ENCODE results near the gene PMFBP1. TPM values are rescaled to one million over a fixed set of nuclear protein-coding genes. Genes with fewer than 3 reads are reported as not detected.

The PMFBP1 gene
- total and polyA plus RNA-seq, 10 of the 15 experiments (the other 5 are each of a cell fraction or from before 2014, with no cell fraction given) = 0.40 to 2.3 (median 1.1) TPM

DNA sequence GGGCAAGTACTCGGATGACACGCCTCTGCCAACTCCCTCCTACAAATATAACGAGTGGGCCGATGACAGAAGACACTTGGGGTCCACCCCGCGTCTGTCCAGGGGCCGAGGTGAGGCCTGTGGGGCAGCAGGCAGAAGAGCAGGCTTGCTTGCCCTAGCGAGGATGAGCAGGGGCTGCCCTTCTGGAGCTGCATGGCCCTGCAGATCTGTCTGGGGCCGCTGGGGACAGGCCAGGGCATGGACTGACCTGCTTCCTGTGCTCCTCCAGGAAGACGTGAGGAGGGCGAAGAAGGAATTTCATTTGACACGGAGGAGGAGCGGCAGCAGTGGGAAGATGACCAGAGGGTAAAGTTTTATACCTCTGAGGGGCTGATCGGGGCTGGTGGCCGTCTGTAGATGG, 73.0 kb downstream of the PMFBP1 start:
- WGBS (ENCODE audit: insufficient coverage, insufficient replicate concordance, low lambda C conversion rate, missing lambda C conversion rate) = 85% methylated on average over 15 of the region's 15 CpGs
- Histone ChIP-seq H3K9me3 (replicated peaks; ENCODE audit: control insufficient read depth, insufficient read depth, low read length) (no peaks in the 10 kb centered on the region), H3K79me2 (ENCODE audit: control insufficient read depth, insufficient read depth, low read length) (peaks cover 23% of the 10 kb centered on the region), H3K4me2 (ENCODE audit: control insufficient read depth, insufficient read depth) (no peak overlapping the region), H4K20me1 (ENCODE audit: control insufficient read depth, insufficient read depth) (no peaks in the 10 kb centered on the region), H3K27me3 (replicated peaks in 1 of 2; ENCODE audit: control insufficient read depth in 2 of 2, insufficient read depth in 2 of 2, low read length in 1 of 2) (no peaks in the 10 kb centered on the region), H3K36me3 (ENCODE audit: control insufficient read depth in 2 of 2, insufficient read depth in 2 of 2, low read length in 1 of 2) (peaks cover 32 to 38% of the 10 kb centered on the region in 2 experiments), H3K4me1 (ENCODE audit: control insufficient read depth, insufficient read depth, low read length) (peaks cover 3% of the 10 kb centered on the region), H3K27ac (ENCODE audit: control insufficient read depth, insufficient read depth) (no peak overlapping the region), H3K9ac (ENCODE audit: control insufficient read depth, insufficient read depth, low read length) (no peak overlapping the region), H3K4me3 (no peak overlapping the region), H2AFZ (ENCODE audit: control insufficient read depth, low read depth, low read length) (no peak overlapping the region)
- ChIA-PET RAD21 (ENCODE audit: unreplicated experiment) (no interaction called here), SMC1A (ENCODE audit: uncharacterized antibody, unreplicated experiment) (no interaction called here), CTCF (interaction anchor here (1.1 to 1.7 kb wide), 2 partner anchors 8 to 32 kb away, joined by 3 to 9 read pairs; no protein-coding TSS in a partner anchor), POLR2A (no interaction called here)
- ATAC-seq (no peak; the same call in 2 of the 3 replicates), FAIRE-seq (no peak), DNase-seq (ENCODE audit: low read depth, low spot score) (no peak)
- intact Hi-C loops (cut with micrococcal nuclease; ENCODE audit: unreplicated experiment) = loop anchor here (1.0 to 10.0 kb wide), 3 partner anchors 33 to 634 kb away; partner anchors contain the start of genes IST1 and ZNF23
- no peak for TF ChIP-seq SIX5 (IDR thresholded peaks at IDR 0.05; ENCODE audit: low read depth, low read length, severe bottlenecking)
- TF ChIP-seq POLR2AphosphoS5 (IDR thresholded peaks at IDR 0.05; ENCODE audit: low read length) = no peak
- TF ChIP-seq POLR2A (IDR thresholded peaks at IDR 0.05; ENCODE audit: low read depth, low read length) = no peak
- no peak for TF ChIP-seq RCOR1 (conservative IDR thresholded peaks at IDR 0.05; ENCODE audit: low read depth, low read length)
- no peak for TF ChIP-seq MTA2 (IDR thresholded peaks at IDR 0.05; ENCODE audit: low read depth)
- TF ChIP-seq ZNF592 (IDR thresholded peaks at IDR 0.05) = no peak
- no peak for TF ChIP-seq FOS (IDR thresholded peaks at IDR 0.05; ENCODE audit: borderline replicate concordance, extremely low read depth, insufficient read length)
- no peak for TF ChIP-seq CHD4 (IDR thresholded peaks at IDR 0.05)
- TF ChIP-seq ZNF24 (IDR thresholded peaks at IDR 0.05) = no peak
- no peak for TF ChIP-seq POLR2AphosphoS2 (IDR thresholded peaks at IDR 0.05; ENCODE audit: low read depth, low read length)
- TF ChIP-seq RBBP5 (conservative IDR thresholded peaks at IDR 0.05) = no peak
- TF ChIP-seq, protein P1, sequence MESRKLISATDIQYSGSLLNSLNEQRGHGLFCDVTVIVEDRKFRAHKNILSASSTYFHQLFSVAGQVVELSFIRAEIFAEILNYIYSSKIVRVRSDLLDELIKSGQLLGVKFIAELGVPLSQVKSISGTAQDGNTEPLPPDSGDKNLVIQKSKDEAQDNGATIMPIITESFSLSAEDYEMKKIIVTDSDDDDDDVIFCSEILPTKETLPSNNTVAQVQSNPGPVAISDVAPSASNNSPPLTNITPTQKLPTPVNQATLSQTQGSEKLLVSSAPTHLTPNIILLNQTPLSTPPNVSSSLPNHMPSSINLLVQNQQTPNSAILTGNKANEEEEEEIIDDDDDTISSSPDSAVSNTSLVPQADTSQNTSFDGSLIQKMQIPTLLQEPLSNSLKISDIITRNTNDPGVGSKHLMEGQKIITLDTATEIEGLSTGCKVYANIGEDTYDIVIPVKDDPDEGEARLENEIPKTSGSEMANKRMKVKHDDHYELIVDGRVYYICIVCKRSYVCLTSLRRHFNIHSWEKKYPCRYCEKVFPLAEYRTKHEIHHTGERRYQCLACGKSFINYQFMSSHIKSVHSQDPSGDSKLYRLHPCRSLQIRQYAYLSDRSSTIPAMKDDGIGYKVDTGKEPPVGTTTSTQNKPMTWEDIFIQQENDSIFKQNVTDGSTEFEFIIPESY (IDR thresholded peaks at IDR 0.05) = no peak
- TF ChIP-seq KDM1A (IDR thresholded peaks at IDR 0.05; ENCODE audit: borderline replicate concordance) = no peak
- TF ChIP-seq TAF1 (IDR thresholded peaks at IDR 0.05; ENCODE audit: borderline replicate concordance, low read depth, low read length) = no peak
- TF ChIP-seq, protein P2, sequence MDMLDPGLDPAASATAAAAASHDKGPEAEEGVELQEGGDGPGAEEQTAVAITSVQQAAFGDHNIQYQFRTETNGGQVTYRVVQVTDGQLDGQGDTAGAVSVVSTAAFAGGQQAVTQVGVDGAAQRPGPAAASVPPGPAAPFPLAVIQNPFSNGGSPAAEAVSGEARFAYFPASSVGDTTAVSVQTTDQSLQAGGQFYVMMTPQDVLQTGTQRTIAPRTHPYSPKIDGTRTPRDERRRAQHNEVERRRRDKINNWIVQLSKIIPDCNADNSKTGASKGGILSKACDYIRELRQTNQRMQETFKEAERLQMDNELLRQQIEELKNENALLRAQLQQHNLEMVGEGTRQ (IDR thresholded peaks at IDR 0.05; ENCODE audit: borderline replicate concordance, low read depth, low read length) = no peak
- TF ChIP-seq, protein P3, sequence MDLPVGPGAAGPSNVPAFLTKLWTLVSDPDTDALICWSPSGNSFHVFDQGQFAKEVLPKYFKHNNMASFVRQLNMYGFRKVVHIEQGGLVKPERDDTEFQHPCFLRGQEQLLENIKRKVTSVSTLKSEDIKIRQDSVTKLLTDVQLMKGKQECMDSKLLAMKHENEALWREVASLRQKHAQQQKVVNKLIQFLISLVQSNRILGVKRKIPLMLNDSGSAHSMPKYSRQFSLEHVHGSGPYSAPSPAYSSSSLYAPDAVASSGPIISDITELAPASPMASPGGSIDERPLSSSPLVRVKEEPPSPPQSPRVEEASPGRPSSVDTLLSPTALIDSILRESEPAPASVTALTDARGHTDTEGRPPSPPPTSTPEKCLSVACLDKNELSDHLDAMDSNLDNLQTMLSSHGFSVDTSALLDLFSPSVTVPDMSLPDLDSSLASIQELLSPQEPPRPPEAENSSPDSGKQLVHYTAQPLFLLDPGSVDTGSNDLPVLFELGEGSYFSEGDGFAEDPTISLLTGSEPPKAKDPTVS (IDR thresholded peaks at IDR 0.05; ENCODE audit: low read depth, low read length) = no peak
- TF ChIP-seq HDGF (IDR thresholded peaks at IDR 0.05) = no peak
- TF ChIP-seq RUNX3 (IDR thresholded peaks at IDR 0.05; ENCODE audit: low read length) = no peak
- TF ChIP-seq ESRRA (IDR thresholded peaks at IDR 0.05; ENCODE audit: low read length) = no peak
- BruUV-seq (replicated peaks) = no TSS peak
- in situ Hi-C loops (cut with MboI) = no loop called here
